HEK293 (cell line): ENCODE measurements around the gene PLPPR1.

Source experiments
- CTCF ChIP-seq: fragments of 450-650 bp; formaldehyde crosslinking; IDR thresholded peaks from 2 replicates; pipeline ENCODE4 v1.5.1; 2016; ENCODE audit warnings: missing biosample characterization, missing genetic modification characterization
- ZNF248 ChIP-seq: fragments of 450-650 bp; formaldehyde crosslinking; IDR thresholded peaks from 2 replicates; pipeline ENCODE4 v1.5.1; 2017; ENCODE audit warnings: missing biosample characterization, missing genetic modification characterization
- ZNF274 ChIP-seq, 2 experiments: fragments of 200-500 bp in 1 of 2; fragments of 450-650 bp in 1 of 2; sonication (Bioruptor generic) in 1 of 2; formaldehyde crosslinking in 1 of 2; IDR thresholded peaks; 2 replicates each; pipeline versions ENCODE4 v1.5.1 to v1.6.1; 2014 to 2016; ENCODE audit warnings: borderline replicate concordance in 1 of 2, inconsistent platforms in 1 of 2, low read length in 1 of 2, missing biosample characterization in 1 of 2, missing genetic modification characterization in 1 of 2
- ZNF510 ChIP-seq: fragments of 450-650 bp; formaldehyde crosslinking; IDR thresholded peaks from 2 replicates; pipeline ENCODE4 v1.5.1; 2018; ENCODE audit warnings: mild to moderate bottlenecking, missing genetic modification characterization, missing biosample characterization; ENCODE audit not compliant: insufficient replicate concordance
- ZNF629 ChIP-seq: fragments of 450-650 bp; formaldehyde crosslinking; IDR thresholded peaks from 2 replicates; pipeline ENCODE4 v1.5.1; 2017; ENCODE audit warnings: missing biosample characterization, missing genetic modification characterization
- ZNF639 ChIP-seq: fragments of 450-650 bp; formaldehyde crosslinking; IDR thresholded peaks from 2 replicates; pipeline ENCODE4 v1.5.1; 2016; ENCODE audit warnings: missing biosample characterization, missing genetic modification characterization
- ZNF645 ChIP-seq: fragments of 450-650 bp; formaldehyde crosslinking; IDR thresholded peaks from 2 replicates; pipeline ENCODE4; 2016; ENCODE audit warnings: missing biosample characterization, missing genetic modification characterization
- ZNF707 ChIP-seq: fragments of 450-650 bp; formaldehyde crosslinking; IDR thresholded peaks from 2 replicates; pipeline ENCODE4 v1.5.1; 2016; ENCODE audit warnings: missing biosample characterization, missing genetic modification characterization
- ZNF792 ChIP-seq: fragments of 450-650 bp; formaldehyde crosslinking; IDR thresholded peaks from 2 replicates; pipeline ENCODE4 v1.5.1; 2016; ENCODE audit warnings: missing biosample characterization, missing genetic modification characterization

- TF ChIP-seq CTCF (tag by site-specific recombination) (no peak), ZNF510 (no peak), ZNF639 (tag by site-specific recombination) (no peak), ZNF629 (tag by site-specific recombination) (no peak), ZNF248 (tag by site-specific recombination) (no peak), ZNF645 (tag by site-specific recombination) (no peak), ZNF274 (IDR thresholded peaks at IDR 0.05; ENCODE audit: low read length) (no peak), ZNF274 (tag by site-specific recombination; IDR thresholded peaks at IDR 0.05; ENCODE audit: borderline replicate concordance) (no peak), ZNF792 (no peak), ZNF707 (tag by site-specific recombination) (no peak)
Observed at GRCh38 chr9:101352892-101353463, 324.5 kb downstream of the PLPPR1 start.
